Measurements from ENCODE around the gene USP7.
"Not testable (repeated sequence)": the region's sequence is repeated elsewhere in the genome, so short reads cannot be mapped to it uniquely, and the experiment has no call there.

The USP7 gene

DNA sequence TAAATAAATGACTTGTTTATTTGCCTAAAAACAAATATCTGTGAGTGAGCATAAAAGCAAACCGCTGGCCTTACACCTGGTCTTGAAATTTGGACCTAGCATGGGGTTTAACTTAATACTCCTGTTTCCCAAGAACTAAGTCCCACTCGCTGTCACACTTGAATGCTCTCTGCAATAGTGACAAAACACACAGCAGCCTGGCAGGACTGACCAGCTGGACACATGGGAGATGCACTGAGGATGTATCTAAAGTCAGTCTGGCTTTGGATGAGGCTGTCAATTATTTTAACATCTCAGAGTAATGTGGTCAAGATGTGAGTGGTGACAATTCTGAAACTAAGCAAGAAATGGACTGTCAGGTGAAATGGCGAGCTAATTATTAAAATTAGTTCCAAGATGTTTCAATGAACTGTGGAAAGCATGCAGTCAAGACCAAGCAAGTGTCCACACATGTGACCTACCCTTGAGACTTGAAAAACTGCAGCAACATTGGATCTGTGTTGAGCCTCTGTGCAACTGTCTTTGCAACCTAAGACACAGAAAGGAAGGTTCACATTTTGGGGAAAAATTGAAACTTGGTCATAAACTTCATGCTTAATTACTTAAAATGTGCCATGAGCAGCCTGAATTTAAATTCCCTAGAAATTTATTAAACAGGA is 64.9 kb downstream of the USP7 start:
- no peak for DNase-seq

DNA sequence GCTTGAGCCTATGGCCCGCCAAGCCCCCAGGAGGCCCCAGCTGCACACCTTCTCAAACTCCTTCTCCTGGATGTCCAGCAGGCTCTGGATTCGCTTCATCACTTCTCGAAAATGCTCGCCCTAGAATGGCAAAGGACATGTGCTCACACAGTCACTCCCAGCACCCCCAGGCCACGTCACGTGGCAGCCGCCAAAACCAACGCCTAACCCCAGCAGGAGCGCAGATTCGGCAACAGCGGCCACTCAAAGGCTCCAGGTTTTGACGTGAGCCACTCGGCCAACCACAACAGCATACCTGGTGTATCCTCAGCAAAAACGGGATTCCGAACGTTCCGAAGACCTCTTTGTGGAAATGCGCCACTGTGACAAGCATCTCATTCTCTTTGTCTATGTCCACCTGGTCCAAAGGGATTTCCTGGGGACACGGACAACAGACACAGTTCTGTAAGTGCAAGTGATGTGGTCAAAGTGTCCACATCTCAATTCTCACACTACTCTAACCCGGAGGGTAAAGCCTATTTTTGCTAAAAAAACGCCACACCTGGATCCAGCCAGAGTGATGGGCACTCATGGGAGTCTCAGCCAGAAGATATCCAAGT is 68.9 kb downstream of the USP7 start:
- DNase-seq, result no peak

DNA sequence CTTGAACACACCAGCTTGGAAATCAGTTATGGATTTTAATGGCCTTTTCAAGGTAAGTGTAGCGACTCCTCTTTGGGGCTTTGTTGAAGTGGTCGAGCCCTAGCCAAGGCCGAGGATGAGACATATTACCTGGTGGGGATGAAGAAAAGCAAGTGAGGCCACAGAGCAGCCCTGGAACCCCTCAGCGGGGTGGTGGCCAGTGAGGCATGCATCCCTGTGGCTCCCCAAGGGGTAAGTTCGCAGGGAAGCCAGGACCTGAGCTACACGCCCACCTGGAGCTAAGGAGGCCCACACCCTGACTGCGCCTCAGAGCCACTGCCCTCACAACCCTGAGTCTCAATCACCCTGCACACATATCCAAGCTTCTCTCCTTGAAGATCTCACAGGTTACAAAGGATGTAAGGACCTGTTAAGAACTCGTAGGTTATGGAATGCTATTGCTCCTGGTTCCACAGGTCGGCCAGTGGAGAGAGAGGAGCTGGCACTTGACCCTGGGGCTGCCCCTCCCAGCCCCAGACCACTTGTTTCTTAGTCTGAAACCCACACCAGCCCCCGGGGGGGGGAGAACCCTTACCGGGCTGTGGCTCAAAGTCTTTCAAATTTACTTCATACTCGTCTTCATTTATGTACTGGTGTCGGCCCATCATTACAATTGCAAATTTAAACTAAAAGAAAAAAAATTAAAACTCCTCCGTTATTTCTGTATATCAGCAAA is 69.6 kb downstream of the USP7 start:
- no peak for DNase-seq

DNA sequence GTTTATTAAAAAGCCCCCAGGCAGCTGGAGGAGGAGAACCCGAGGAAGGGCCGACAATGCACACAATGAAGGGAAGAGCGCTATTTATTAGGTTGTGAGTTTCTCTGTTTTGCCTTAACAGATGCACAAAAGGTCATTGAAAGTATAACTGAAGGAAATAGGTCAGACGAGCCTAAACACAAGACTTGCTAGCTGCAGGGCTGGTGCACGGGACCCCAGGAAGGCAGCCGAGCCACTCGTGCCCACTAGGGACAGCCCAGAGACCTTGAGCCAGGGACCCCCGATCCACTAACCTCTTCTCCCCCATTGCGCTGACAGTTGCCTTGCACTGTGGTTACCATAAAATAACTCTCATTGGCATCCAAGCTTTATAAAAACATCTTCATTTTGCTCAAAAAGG is 70.3 kb downstream of the USP7 start:
- DNase-seq, result no peak

DNA sequence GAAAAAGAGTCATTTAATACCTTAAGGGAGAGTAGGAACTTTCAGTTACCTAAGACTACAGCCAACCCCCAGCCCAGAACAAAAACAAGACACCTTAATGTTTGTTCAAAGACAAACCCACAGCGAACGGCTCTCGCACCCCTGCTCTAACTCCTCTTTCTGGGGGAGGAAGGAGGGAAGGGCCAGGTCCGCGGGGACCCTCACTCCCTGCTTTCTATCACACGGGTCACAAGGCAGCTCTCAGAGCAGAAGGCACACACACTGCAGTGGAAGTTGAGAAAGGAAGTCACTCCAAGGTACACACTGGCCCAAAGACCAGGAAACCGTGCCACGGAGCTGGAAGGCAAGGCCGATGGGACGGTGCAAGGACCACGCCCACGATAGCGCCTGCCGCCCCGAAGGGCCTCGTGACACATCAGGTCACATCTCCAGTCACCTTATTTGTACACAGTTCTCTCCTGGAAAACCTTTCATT is 71.6 kb downstream of the USP7 start:
- DNase-seq, result no peak

DNA sequence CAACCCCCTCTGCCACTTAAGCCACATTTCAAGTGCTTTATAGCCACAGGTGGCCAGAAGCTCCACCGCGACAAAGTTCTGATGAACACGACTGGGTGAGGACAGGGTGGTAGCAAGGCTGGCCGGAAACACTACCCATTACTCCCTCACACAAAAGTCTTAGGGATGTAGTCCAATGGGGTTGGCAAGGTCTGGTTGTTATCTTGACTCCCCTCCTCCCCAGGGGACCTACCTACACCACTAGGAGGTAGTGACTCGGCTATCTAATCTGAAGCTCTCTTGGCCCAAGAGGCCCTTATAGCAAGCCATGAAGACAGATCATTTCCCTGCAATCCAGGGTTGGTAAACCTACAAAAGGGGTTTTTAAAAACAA is 73.2 kb downstream of the USP7 start:
- DNase-seq, result no peak

DNA sequence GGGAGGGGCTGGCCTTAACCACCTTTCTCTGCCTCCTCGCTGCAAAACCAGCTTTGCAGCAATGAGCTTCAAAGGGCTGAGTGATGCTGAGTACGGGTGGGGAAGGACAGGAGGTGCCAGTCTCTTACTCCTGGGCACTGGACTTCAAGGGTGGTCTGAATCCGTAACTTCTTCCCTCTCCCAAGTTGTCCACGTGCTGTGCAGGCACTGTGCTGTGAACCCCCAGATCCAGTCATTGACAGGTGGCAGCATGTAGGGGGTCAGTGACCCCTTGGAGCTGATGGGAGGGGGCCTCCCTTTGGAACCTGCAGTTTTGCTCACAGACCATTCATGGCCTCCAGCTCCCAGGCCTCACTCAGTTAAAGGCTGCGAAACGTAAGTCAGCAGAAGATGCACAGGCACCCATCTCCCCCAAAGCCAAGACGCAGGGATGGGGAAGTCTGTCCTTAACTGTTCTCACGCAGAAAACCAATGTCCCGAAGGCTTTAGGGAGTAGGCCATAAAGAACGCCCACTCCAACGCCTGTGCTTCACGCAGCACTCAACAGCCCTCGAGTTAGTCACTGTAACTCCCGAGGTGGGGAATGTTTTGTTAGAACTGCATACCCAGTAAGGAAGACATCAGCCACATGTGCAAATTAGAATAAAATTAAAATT is 73.7 kb downstream of the USP7 start:
- no peak for DNase-seq

DNA sequence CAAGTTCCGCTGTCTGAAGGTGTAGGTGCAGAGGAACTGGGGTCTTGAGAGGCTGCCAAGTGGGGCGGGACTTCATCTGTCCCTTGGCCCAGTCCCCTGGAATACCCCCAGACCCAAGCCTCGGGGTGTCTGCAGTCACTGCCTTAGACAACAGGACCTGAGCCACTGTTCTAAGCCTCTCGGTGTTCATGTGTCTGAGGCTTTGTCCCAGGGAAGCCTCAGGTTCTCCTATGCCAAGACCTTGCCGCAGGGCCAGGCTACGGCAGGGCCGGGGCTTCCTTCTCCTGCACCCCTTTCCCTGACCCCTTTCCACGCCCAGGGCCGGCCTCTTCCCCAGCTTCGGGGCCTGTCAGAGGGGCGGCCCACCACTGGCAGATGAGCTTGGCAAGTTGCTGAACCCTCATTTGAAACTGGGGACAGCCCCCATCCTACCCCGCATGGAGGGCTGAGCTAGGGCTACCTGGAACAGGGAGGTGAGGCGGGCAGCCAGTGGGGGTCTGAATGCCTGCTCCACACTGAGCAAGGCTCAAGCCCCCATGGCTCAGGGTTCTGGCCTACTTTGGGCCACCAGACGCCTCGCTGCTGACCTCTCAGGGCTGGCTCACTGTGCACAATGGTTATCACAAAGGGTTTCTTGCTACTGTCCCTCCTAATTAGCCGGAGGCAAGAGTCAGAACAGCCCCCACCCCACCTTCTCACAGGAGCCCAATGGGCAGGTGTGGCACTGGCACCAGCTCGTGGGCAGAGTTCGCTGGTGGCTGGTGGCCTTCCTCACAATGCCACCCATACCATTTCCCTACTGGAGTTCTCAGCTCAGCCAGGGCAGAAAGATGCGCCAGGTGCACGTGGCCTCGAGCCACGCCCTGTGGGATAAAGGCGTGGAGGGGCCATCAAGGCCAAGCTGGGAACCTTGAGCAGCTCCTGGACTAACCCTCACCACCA is 74.5 kb downstream of the USP7 start:
- DNase-seq, result no peak

DNA sequence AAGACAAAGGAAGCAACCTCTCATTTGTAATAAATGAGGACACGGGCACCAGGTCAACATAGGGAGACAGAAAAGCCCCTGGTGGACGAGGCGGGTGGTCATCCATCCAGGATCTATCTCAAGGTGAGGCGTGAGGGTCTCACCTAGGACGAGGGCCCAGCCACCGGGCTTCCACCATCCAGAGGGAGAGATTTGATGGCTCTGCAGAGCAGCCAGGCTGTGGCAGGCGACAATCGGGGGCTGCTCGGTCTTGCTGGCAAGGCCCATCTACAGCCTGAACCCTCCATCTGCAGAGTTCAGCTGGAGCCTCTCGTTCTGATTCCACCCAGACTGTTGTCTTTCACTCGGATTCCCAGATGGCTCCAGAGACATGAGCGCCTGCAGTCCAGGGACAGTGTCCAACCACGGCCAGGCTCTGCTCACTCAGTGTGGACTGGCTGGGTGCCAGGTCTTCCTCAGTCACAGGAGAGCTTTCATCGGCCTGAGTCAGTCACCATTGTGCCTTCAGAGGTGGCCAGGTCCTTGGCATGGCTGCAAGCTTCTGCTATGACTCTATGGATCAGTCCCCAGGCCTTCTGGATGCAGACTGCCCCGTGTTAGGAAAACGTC is 75.7 kb downstream of the USP7 start:
- no peak for DNase-seq

DNA sequence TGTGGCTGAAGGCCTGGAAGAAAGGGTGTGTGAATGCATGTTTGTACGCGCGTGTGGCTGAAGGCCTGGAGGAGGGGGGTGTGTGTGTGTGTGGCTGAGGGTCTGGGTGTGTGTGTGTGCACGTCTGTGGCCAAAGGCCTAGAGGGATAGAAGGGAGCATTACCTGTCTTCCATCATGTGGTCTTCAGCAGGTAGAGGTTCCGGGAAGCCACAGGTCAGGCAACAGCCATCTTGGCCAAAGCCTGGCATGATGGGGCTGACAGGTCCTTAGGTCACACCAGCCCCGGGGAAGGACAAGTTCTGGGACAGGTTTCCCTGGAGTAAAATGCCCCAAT is 76.3 kb downstream of the USP7 start:
- DNase-seq, result no peak

DNA sequence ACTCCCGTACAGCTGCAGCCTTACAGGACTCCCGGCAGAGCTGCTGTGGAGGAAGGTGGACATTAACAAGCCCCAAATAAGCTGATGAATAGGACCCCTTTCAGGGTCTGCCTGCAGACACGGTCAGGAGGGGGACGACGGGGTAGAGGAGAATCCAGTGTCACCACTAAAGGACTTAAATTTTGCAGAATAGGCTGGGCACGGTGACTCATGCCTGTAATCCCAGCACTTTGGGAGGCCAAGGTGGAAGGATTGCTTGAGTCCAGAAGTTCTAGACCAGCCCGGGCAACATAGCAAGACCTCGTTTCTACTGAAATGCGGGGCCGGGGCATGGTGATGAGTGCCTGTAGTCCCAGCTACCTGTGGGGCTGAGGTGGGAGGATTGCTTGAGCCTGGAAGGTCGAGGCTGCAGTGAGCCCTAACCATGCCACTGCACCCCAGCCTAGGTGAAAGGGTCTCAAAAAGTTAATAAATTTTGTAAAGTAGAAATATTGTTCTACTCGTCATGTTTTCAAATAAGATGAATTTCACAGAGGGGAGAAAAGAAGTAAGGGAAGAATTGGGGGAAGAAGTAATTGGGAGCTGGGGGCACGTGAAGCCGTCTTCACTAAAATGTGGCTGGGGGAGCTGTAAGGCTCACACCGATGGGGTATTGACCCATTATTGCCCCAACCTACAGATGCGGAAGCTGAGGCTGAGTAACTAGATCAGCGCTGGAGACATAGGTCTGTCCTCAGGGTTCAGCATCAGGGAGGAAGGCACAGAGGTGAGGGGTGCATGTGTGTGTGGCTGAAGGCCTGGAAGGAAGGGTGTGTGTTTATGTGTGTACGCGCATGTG is 76.9 kb downstream of the USP7 start:
- DNase-seq, result no peak

DNA sequence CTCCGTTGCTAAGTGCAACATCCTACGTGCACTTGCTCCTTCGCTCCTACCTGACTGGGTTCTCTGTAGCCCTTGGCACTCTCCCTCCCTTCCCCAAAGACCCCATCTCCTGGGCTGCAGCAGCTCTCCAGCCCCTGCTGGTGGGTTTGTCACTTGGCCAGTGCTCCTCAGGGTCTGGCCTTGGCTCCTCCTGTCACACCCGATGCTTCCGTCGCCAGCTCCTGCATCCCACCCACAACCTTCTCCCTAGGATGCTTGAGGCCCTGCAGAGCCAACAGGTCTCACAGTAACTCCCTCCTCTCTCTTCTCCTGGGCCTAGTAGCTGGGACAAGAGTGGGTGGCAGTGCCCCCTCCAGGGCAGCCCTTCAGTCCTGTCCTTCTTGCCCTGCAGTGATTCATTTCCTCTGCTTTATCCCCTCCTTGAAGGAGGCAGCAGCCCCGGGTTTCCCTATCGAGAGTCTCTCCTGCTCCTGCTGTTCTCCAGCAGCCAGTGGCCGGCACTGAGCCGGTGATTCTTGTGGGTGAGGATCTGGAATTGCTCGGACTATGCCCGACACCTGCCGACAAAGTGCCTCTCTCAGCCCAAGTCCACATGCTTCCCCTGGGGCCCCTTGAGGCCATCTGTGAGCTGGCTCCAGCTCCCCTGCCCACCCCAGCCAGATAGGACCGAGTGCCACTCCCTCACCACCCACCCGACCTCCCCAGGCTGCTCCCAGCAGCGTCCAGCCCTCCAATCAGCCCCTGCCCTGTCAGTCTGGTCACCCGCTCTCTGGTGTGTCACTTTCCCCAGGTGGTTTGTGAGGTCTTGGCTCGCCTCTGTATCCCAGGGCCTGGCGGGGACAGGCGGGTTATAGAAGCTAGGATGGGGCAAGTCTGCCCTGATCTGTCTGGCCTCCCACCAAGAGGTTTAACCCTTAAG is 77.8 kb downstream of the USP7 start:
- no peak for DNase-seq

DNA sequence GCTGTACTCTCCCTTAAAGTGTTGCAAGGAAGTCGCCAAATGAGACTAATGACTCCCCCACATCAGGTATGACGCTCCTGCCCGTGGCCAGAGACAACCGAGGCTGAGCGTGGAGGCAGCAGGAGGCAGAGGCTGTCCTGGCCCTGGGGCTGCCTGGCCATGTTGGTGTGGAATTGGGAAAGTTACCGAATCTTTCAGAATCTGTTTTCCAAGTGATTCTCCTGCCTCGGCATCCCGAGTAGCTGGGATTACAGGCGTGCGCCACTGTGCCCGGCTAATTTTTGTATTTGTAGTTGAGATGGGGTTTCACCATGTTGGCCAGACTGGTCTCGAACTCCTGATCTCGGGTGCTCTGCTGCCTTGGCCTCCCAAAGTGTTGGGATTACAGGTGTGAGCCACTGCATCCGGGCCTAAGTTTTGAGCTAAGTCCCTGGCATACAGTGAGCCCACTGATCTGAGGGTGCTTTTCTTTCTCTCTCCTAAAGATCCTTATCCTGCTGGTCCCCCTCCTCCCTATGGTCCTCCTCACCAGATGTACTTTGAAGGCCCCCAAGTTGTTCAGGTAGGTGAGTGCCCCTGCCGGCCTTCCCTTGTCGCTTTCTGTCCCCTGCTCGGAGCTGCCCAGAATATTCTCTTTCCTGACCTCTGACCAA is 80.9 kb downstream of the USP7 start:
- DNase-seq, result no peak

DNA sequence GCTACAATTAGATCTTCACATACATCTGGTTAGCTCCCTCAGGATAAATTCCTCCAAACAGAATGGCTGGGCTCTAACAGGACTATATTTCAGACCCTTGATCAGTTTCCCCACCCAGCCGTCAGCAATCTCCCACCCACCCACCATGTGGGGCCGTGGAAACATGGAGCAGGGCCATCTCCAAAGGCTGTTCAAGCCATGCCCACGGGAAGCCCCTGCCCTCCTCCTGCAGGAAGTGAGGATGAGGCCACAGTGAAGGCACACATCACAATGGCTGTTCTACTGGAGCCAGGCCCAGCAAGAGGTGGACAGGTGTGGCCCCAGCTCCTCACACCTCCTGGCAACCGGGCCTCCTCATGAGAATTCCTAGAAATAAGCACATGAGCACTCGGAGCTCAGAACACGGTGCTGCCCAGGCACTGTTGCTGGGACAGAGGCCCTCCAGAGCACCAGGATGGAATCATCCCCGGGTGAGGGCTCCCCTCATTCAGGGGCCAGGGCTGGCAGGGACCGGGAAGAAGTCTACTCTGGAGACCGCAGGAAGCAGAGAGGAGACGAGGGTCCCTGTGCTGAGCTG is 81.6 kb downstream of the USP7 start, which contains the start of gene LITAFD:
Gene LITAFD (plus strand): TSS at position 311 of the 577 bp plus-strand sequence. CDS start 2,005 bp downstream, outside the sequence.
- DNase-seq, result no peak

DNA sequence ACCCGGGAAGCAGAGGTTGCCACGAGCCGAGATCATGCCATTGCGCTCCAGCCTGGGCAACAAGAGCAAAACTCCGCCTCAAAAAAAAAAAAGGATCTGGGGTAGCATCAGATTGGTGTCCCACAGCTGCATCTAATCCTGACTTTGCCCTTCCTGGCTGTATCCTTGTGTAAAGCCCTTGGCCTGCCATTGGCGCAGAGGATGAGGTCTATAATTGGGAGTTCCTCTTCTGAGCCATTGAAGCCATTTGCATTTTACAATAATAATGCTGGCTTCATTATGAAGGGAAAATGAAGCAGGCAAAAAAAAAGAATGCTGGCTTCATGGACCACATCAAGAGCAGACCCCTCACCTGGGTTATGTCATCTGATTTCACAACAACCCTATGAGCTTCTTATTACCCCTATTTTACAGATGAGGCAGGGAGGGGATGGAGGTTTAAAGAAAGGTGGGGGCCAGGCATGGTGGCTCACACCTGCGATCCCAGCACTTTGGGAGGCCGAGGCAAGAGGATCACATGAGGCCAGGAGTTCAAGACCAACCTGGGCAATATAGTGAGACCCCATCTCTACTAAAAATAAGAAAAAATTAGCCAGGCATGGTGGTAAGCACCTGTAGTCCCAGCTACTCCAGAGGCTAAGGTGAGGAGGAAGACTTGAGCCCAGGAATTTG is 82.7 kb downstream of the USP7 start:
- no peak for DNase-seq

DNA sequence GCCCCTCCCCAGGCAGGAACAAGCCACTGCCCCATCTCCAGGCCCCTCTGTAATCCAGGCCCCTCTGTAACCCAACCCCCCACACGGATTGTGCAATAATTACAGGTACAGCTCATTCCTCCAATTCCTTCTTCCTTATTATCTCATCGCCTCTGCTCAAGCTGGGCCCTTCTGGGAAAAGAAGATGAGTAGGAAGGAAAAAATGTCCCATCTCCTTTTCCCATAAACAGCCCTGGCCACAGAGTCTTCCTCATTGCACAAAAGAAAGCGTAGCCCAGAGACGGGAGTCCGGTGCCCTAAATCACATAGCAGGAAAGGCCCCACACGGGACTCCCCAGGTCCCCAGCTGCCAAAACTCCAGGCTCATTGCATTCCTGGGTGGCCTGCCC is 85.2 kb downstream of the USP7 start:
- DNase-seq, result no peak

DNA sequence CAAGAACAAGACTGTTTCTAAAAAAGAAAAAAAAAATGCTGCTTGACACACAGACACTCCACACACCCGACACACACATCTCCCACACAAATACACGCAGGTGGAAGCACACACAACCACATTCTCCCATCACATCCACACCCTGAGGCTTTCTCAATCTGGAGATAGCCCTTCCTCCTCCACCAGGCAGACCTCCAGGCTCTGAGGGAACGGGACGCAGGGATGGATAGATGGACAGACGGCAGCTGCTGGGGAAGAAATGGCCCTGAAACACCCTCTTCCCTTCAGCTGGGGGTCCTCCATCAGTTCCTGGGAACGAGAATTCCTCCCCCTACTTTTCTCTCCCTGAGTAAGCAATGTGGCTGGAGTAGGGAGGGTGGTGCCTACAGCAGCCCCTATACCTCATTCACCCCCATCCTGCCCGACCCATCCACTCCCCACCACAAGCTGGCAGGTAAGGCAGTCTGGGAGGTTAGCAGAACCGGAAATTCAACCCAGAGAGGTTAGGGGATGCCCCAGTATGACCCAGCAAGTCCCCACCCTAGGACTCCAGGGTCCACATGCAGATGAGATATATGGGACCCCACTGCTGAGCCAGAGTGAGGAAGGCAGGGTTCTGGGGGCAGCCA is 85.7 kb downstream of the USP7 start:
- DNase-seq, result no peak

DNA sequence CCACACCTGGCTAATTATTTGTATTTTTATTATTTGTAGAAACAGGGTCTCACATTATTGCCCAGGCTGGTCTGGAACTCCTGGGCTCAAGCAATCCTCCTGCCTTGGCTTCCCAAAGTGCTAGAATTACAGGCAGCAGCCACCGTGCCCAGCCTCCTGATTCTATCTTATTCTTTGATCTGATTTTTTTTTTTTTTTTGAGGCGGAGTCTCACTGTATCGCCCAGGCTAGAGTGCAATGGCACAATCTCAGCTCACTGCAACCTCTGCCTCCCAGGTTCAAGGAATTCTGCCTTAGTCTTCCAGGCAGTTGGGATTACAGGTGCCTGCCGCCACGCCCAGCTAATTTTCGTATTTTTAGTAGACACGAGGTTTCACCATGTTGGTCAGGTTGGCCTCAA is 88.4 kb downstream of the USP7 start:
- DNase-seq, result not testable (repeated sequence)
